ENCODE results near the gene GATAD2A.

- TF ChIP-seq CTCF (conservative IDR thresholded peaks at IDR 0.05 in 1 of 2, IDR thresholded peaks at IDR 0.05 in 1 of 2; ENCODE audit: low read depth in 1 of 2, low read length in 2 of 2): no peak
- TF ChIP-seq EZH2 (IDR thresholded peaks at IDR 0.05; ENCODE audit: low read length, missing control alignments): no peak
These were observed 23.3 kb downstream of the GATAD2A start for GRCh38 chr19:19428746-19429145.

Measured in fibroblast of lung (primary cell).